ENCODE results near the gene ALK.

GRCh38 chr2:29591600-29591999, 329.8 kb downstream of the ALK start:
- TF ChIP-seq, protein P1, sequence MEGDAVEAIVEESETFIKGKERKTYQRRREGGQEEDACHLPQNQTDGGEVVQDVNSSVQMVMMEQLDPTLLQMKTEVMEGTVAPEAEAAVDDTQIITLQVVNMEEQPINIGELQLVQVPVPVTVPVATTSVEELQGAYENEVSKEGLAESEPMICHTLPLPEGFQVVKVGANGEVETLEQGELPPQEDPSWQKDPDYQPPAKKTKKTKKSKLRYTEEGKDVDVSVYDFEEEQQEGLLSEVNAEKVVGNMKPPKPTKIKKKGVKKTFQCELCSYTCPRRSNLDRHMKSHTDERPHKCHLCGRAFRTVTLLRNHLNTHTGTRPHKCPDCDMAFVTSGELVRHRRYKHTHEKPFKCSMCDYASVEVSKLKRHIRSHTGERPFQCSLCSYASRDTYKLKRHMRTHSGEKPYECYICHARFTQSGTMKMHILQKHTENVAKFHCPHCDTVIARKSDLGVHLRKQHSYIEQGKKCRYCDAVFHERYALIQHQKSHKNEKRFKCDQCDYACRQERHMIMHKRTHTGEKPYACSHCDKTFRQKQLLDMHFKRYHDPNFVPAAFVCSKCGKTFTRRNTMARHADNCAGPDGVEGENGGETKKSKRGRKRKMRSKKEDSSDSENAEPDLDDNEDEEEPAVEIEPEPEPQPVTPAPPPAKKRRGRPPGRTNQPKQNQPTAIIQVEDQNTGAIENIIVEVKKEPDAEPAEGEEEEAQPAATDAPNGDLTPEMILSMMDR (IDR thresholded peaks at IDR 0.05): no peak
- TF ChIP-seq POLR2A (IDR thresholded peaks at IDR 0.05): no peak
